HG03025 (cell line): Measurements from ENCODE around the gene RETREG2.

Experiments used
- ATAC-seq: cut with Tn5 transposase; IDR thresholded peaks from one replicate; pipeline ENCODE4 v1.9.1; 2021; ENCODE audit warnings: mild to moderate bottlenecking, moderate library complexity; ENCODE audit not compliant: unreplicated experiment, low FRiP score

Gene RETREG2

GRCh38 chr2:219177552-219178376 is at the start of gene RETREG2:
RETREG2 (plus strand) TSS chr2:219178275; CDS start chr2:219178353, 78 bp downstream.
- peak; percentile 38 for ATAC-seq

DNA sequence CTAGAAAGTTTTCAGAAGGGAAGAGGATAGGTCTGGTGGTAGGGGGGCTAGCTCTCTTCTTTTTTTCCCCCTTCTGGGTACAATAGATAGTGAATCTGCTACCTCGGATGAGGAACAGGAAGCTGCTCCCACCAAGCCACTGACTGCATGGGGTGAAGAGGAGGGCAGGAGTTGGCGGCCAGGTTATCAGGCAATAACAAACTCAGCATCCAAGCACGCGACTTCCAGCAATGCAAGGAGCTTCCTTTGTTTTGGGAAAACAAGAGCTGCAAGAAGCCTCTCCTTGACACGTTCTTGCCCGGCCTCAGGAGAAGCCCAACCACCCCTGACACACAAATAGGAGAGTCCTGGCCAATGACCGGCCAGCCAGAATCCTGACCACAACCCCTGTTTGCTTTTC is 49.7 kb upstream of the RETREG2 start:
- no peak for ATAC-seq

DNA sequence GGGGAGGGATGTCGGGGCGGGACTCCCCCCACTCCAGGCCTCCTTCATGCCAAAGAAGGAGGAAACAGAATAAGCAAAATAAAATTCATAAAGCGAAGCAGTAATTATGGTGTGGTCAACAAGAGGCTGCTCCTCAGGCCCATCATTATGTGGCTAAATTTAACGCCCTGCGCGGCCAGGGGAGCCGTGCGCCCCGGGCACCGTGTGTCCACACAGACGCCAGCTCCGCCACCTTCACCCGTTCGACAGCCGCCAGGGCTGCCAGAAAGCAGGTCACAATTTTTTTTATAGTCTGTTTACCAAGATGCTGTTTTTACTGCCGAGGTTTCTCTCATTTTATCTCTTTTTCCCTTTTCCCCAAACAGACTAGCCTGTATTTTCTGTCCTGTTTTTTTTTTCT is 48.5 kb upstream of the RETREG2 start:
- no peak for ATAC-seq

GRCh38 chr2:219131327-219131726 is 46.7 kb upstream of the RETREG2 start:
- no peak for ATAC-seq

- no peak for ATAC-seq
Observed at GRCh38 chr2:219131744-219132143, 46.3 kb upstream of the RETREG2 start.

DNA sequence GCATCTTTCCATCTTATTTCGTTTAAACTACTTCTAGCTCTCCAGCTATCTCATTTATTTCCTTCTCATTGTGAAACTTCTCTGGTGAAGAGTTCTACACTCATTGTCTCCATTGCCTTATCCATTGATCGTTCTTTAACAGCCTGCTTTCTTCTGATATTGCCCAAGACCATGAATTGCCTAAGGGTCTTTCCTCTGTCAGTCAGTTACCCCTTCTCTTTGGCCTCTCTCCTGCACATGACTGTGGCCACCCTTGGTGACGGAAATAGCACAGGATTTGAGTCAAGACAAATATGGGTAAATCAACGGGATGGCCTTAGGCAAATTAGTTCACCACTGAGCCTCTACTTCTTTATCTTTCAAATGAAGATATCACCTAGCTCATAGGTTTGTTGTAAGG is 44.1 kb upstream of the RETREG2 start:
- ATAC-seq, result no peak

- ATAC-seq, result no peak
Observed at GRCh38 chr2:219140722-219141121, 37.4 kb upstream of the RETREG2 start.

GRCh38 chr2:219142329-219142728 is 35.7 kb upstream of the RETREG2 start:
- ATAC-seq, result no peak

GRCh38 chr2:219149667-219150066 is 28.4 kb upstream of the RETREG2 start:
- ATAC-seq, result no peak

- no peak for ATAC-seq
Observed at GRCh38 chr2:219155054-219155644, 22.9 kb upstream of the RETREG2 start.

GRCh38 chr2:219157396-219157795 is 20.7 kb upstream of the RETREG2 start:
- no peak for ATAC-seq

GRCh38 chr2:219158025-219158424 is 20.1 kb upstream of the RETREG2 start:
- ATAC-seq, result no peak

- ATAC-seq, result no peak
Observed at GRCh38 chr2:219158586-219158985, 19.5 kb upstream of the RETREG2 start.

- ATAC-seq, result no peak
Observed at GRCh38 chr2:219159771-219160185, 18.3 kb upstream of the RETREG2 start.

DNA sequence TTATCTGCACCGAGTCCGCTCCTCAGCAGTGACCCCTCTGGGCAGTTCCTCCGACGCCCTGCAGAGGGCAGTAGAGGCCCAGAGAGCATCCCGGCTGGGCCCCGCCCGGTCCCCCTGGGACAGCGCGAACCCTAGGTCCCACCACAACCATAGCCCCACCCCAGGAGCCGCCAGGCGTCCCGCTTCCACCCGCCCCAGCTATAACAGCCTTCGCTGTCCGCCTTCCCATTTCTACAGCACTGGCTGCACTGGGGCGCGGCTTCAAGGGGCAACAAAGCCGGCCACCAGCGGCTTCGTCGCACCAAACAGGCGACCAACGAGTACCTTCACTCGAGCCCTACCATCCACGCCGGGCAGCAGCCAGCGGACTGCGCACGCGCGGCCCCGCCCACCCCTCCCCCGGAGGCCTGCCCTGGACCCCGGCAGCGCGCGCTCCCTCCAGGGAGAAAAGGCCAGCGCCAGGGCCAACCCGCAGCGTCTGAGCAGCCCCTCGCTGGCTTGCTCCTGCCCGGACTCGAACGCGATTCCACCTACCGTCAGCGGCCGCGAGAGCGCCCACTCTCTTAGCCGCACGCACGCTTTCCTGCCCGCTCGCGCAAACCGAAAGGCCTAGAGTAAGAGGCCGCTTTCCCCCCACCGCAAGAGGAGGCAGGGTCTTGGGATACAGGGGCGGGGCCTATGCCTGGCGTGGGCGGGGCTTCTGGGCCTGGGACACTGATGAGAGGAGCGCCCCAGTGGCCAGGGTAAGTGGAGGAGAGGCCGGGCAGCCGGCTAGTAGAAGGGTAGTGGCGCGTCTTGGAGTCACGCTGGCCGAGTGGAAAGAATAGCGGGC is 17.7 kb upstream of the RETREG2 start, which contains the start of gene NHEJ1:
Gene NHEJ1, minus strand, starts transcription at position 630 of the 832 bp plus-strand sequence. CDS start 2,453 bp downstream, outside the sequence.
- peak; percentile 85 for ATAC-seq

DNA sequence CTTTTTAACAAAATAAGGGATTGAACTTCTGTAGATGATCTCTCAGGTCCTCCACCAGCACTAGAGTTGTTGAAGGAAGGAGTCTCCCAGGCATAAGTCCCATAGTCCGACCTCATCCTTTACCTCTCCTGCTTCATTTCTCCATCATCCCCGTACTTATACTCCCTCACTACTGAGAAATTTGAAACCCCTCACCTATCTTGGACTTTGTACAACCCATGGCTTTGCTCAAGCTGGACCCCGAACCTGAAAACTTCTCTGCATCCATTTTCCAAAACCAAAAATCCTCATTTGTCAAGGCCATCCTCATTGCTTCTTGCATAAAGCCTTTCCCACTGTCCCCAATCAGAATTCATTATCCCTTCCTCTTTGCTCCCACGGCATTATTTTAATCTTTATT is 17.0 kb upstream of the RETREG2 start:
- no peak for ATAC-seq

- ATAC-seq, result no peak
Observed at GRCh38 chr2:219163156-219163555, 14.9 kb upstream of the RETREG2 start.

GRCh38 chr2:219165058-219165911 is 12.8 kb upstream of the RETREG2 start:
- ATAC-seq, result no peak

DNA sequence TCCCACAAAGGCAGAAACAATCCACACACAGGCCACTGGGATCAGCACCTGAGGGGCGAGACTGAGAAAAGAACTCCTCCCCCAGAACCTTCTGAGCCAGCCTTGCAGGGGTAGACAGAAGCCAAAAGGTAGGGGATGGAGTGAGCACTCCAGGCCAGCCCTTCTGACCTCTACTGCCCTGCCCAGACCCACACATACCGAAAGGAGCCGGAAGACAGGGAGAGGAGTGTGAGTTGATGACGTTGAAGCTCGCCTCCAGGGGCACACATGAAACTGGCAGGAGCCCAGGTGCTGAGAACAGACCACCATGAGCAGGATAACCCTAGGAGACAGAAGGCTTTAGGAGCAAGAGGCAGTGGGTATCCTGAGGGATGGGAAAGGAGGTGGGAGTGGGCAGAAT is 10.1 kb upstream of the RETREG2 start:
- ATAC-seq, result no peak

DNA sequence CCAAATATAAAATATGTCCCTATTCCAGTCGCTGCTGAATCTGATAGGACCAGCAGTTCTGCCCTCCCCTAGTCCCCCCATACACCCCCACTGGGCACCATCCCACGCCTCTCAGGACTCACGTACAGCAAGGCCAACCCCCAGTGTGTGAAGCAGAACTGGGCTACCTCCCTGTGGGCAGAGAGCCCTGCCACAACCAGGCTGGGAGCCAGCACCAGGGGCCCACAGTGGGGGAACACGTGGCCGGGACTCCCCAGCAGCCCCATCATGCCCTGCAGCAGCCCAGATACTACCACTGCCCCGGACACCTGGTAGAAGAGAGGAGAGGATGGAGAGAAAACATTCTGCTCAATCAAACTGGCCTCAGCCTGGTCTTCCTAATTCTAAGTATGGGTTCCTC is 9.5 kb upstream of the RETREG2 start:
- ATAC-seq, result no peak
